AG09309 (cell line): Measurements from ENCODE around the gene NOPCHAP1.
"Not testable (repeated sequence)": the region's sequence is repeated elsewhere in the genome, so short reads cannot be mapped to it uniquely, and the experiment has no call there.

Source experiments
- DNase-seq: peaks from one replicate; pipeline ENCODE4 v3.0.0-alpha.2; 2010; ENCODE audit warnings: low read depth
- H3K4me3 ChIP-seq: 2 replicates; pipeline ENCODE4 v1.5.1; 2011; ENCODE audit warnings: mild to moderate bottlenecking, low read depth, low read length, moderate library complexity; ENCODE audit not compliant: control insufficient read depth
- TF ChIP-seq, protein P1 (sequence below): IDR thresholded peaks from 2 replicates; pipeline ENCODE4 v1.5.1; 2011; ENCODE audit warnings: mild to moderate bottlenecking, low read depth, low read length, inconsistent platforms; ENCODE audit not compliant: insufficient read depth, control insufficient read depth; ENCODE audit errors: missing control alignments

NOPCHAP1 gene

DNA sequence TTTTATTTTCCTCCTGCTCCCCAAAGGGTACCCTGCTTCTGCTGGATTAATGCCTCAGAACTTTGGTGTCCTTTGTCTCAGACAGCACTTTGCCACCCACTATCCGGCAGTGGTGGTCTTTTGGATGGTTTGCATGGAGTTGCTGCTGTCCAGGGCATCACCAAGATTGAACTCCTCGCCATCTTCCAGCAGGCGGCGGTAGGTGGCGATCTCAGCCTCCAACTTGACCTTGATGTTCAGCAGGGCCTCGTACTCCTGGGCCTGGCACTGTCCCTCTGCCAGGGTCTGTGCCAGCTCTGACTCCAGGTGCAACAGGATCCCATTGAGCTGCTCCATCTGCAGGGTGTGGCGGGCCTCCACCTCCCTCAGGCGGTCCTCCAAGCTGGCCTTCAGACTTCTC lies 9.4 kb upstream of the NOPCHAP1 start:
- DNase-seq, result no peak
- no peak overlapping the region for H3K4me3 ChIP-seq
- TF ChIP-seq, protein P1, sequence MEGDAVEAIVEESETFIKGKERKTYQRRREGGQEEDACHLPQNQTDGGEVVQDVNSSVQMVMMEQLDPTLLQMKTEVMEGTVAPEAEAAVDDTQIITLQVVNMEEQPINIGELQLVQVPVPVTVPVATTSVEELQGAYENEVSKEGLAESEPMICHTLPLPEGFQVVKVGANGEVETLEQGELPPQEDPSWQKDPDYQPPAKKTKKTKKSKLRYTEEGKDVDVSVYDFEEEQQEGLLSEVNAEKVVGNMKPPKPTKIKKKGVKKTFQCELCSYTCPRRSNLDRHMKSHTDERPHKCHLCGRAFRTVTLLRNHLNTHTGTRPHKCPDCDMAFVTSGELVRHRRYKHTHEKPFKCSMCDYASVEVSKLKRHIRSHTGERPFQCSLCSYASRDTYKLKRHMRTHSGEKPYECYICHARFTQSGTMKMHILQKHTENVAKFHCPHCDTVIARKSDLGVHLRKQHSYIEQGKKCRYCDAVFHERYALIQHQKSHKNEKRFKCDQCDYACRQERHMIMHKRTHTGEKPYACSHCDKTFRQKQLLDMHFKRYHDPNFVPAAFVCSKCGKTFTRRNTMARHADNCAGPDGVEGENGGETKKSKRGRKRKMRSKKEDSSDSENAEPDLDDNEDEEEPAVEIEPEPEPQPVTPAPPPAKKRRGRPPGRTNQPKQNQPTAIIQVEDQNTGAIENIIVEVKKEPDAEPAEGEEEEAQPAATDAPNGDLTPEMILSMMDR, result peak; percentile 9

DNA sequence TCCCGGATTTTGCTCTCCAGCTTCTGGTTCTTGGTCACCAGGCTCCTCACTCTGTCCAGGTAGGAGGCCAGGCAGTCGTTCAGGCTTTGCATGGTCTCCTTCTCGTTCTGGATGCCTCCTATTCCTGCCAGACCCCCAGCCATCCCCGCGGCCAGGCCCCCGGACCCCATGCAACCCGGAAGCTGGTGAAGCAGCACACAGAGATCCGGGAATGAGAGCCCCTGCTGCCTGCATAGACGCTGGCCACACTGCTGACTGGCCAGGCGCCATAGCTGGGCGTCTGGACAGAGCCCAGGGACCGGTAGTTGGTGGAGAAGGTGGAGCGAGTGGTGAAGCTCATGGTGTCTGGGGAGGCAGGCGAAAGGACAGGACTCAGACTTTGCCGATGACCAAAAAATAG lies 8.4 kb upstream of the NOPCHAP1 start:
- H3K4me3 ChIP-seq, DNase-seq: not testable (repeated sequence)

DNA sequence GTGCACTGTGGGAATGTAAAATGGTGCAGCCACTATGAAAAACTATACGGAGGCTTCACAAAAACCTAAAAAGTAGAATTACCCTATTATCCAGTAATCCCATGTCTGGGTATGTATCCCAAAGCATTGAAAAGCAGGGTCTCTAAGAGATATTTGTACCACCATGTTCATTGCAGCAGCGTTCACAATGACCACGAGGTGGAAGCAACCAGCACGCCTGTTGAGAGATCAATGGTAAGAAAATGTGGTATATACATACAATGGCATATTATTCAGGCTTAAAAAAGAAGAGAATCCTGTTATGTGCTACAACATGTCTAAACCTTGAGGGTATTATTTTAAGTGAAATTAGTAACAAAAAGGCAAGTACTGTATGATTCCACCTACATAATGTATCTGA lies 910 bp upstream of the NOPCHAP1 start:
- TF ChIP-seq, protein P1, result no peak
- H3K4me3 ChIP-seq, result no peak overlapping the region
- DNase-seq, result no peak

DNA sequence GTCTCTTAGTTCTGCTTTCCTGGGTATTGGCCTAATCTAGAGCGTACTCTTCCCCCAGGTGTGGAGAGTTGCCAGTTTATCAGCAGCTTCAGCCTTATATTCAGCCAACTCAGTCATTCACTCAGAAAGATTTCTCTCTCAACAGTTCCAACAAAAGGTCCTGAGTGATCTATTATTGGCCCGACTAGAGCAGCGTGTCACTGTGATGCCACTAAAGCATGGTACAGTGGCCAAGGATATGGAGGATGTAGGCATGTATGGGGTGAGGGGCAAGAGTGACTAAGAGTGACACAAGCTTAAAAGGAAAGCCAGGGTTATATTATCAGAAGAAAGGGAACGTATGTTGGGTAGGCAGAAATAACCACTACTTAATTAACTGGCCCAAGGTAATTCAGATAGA lies 4.8 kb downstream of the NOPCHAP1 start:
- H3K4me3 ChIP-seq, result no peak overlapping the region
- TF ChIP-seq, protein P1, result no peak
- no peak for DNase-seq

DNA sequence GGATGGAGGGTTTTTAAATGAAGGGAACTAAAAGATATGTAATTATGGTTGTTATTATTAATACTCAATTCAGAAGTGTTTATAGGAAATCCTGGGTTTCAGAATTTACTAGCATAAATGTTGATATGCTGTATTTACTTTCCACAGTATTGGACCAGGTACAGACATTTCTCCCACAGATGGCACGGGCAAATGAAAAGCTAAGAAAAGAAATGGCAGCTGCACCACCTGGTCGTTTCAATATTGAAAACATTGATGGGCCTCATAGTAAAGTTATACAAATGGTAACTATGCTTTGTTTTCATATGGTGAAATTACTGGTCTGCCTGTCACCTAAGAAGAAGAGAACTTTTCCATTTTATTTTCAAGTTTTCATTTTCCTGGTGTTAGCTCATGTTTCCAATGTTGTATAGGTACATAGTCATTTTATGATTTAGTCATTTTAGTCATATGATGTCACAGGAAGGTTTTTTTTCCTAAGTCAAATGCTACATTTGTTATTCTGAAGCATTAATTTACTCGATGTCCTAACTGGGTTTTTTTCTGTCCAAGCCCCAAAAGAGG lies 5.5 kb downstream of the NOPCHAP1 start:
- TF ChIP-seq, protein P1, result no peak
- no peak overlapping the region for H3K4me3 ChIP-seq
- DNase-seq, result no peak

DNA sequence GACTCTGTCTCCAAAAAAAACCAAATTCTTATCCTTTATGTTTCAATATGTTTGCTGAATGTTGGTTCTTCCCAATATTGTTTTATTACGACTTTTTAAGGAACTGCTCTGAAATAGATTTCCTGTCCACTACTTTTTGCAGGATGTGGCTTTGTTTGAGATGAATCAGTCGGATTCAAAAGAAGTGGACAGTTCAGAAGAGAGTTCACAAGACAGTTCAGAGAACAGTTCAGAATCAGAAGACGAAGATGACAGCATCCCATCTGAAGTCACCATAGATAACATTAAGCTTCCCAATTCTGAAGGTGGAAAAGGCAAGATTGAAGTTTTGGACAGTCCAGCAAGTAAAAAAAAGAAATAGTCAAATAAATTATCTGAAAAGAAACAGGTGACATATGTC lies 8.2 kb downstream of the NOPCHAP1 start:
- DNase-seq, result no peak
- TF ChIP-seq, protein P1, result no peak
- no peak overlapping the region for H3K4me3 ChIP-seq

DNA sequence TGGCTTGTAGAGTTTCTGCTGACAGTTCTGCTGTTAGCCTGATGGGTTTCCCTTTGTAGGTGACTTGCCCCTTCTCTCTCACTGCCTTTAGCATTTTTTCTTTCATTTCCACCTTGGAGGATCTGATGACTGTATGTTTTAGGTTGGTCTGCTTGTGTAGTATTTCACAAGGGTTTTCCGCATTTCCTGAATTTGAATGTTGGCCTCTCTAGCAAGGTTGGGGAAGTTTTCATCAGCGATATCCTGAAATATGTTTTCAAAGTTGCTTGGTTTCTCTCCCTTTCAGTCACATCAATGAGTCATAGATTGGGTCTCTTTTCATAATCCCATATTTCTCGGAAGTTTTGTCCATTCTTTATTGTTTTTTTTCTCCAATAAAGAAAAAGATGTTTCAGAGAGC lies 11.4 kb downstream of the NOPCHAP1 start:
- TF ChIP-seq, protein P1, result no peak
- DNase-seq, result no peak
- H3K4me3 ChIP-seq, result no peak overlapping the region
